ENCODE data around the gene CHSY1.

The CHSY1 gene

GRCh38 chr15:101266787-101267186, 14.9 kb upstream of the CHSY1 start:
- 95 to 97% methylated on average over 9 of the region's 9 CpGs for WGBS, 2 experiments (ENCODE audit: insufficient coverage in 2 of 2)

GRCh38 chr15:101266034-101266433, 14.2 kb upstream of the CHSY1 start:
- Histone ChIP-seq H3K36me3 (ENCODE audit: control insufficient read depth, insufficient read depth, low read length) (peaks cover 26% of the 10 kb centered on the region), H3K27ac (ENCODE audit: low read depth, low read length, severe bottlenecking) (no peak overlapping the region), H3K4me1 (ENCODE audit: control insufficient read depth, insufficient read depth, low read length, poor library complexity, severe bottlenecking) (peaks cover 6% of the 10 kb centered on the region), H3K9me3 (ENCODE audit: control insufficient read depth, low read length) (no peaks in the 10 kb centered on the region), H3K4me3 (ENCODE audit: extremely low read depth, insufficient read depth, low read length, poor library complexity, severe bottlenecking) (no peak overlapping the region)
- 86 to 90% methylated on average over 3 of the region's 3 CpGs for WGBS, 2 experiments (ENCODE audit: insufficient coverage in 2 of 2)

More at GRCh38 chr15:101266787-101267186, 14.9 kb upstream of the CHSY1 start:
- Histone ChIP-seq H3K4me3 (ENCODE audit: extremely low read depth, insufficient read depth, low read length, poor library complexity, severe bottlenecking) (no peak overlapping the region), H3K27ac (ENCODE audit: low read depth, low read length, severe bottlenecking) (no peak overlapping the region), H3K36me3 (ENCODE audit: control insufficient read depth, insufficient read depth, low read length) (peaks cover 34% of the 10 kb centered on the region), H3K9me3 (ENCODE audit: control insufficient read depth, low read length) (no peaks in the 10 kb centered on the region), H3K4me1 (ENCODE audit: control insufficient read depth, insufficient read depth, low read length, poor library complexity, severe bottlenecking) (peaks cover 6% of the 10 kb centered on the region)

GRCh38 chr15:101264911-101265641, 13.2 kb upstream of the CHSY1 start:
- WGBS, 2 experiments (ENCODE audit: insufficient coverage in 2 of 2) = 90 to 94% methylated on average over 16 of the region's 17 CpGs
- H3K36me3 ChIP-seq (ENCODE audit: control insufficient read depth, insufficient read depth, low read length) = peaks cover 17% of the 10 kb centered on the region
- H3K4me1 ChIP-seq (ENCODE audit: control insufficient read depth, insufficient read depth, low read length, poor library complexity, severe bottlenecking) = peaks cover 6% of the 10 kb centered on the region
- no peaks in the 10 kb centered on the region for H3K9me3 ChIP-seq (ENCODE audit: control insufficient read depth, low read length)
- no peak overlapping the region for H3K27ac ChIP-seq (ENCODE audit: low read depth, low read length, severe bottlenecking)
- H3K4me3 ChIP-seq (ENCODE audit: extremely low read depth, insufficient read depth, low read length, poor library complexity, severe bottlenecking) = no peak overlapping the region

GRCh38 chr15:101264011-101264410, 12.2 kb upstream of the CHSY1 start:
- WGBS, 2 experiments (ENCODE audit: insufficient coverage in 2 of 2) = 91 to 97% methylated on average over 4 of the region's 4 CpGs
- H3K9me3 ChIP-seq (ENCODE audit: control insufficient read depth, low read length) = no peaks in the 10 kb centered on the region
- H3K4me3 ChIP-seq (ENCODE audit: extremely low read depth, insufficient read depth, low read length, poor library complexity, severe bottlenecking) = no peak overlapping the region
- H3K27ac ChIP-seq (ENCODE audit: low read depth, low read length, severe bottlenecking) = no peak overlapping the region
- H3K4me1 ChIP-seq (ENCODE audit: control insufficient read depth, insufficient read depth, low read length, poor library complexity, severe bottlenecking) = peaks cover 6% of the 10 kb centered on the region
- H3K36me3 ChIP-seq (ENCODE audit: control insufficient read depth, insufficient read depth, low read length) = peaks cover 6% of the 10 kb centered on the region

GRCh38 chr15:101262551-101262950, 10.7 kb upstream of the CHSY1 start:
- WGBS, 2 experiments (ENCODE audit: insufficient coverage in 2 of 2) = 77 to 85% methylated on average over 2 to 3 of the region's 4 CpGs
- H3K9me3 ChIP-seq (ENCODE audit: control insufficient read depth, low read length) = no peaks in the 10 kb centered on the region
- H3K27ac ChIP-seq (ENCODE audit: low read depth, low read length, severe bottlenecking) = no peak overlapping the region
- H3K4me3 ChIP-seq (ENCODE audit: extremely low read depth, insufficient read depth, low read length, poor library complexity, severe bottlenecking) = no peak overlapping the region
- H3K4me1 ChIP-seq (ENCODE audit: control insufficient read depth, insufficient read depth, low read length, poor library complexity, severe bottlenecking) = peaks cover 6% of the 10 kb centered on the region
- no peaks in the 10 kb centered on the region for H3K36me3 ChIP-seq (ENCODE audit: control insufficient read depth, insufficient read depth, low read length)

GRCh38 chr15:101258238-101259144, 6.6 kb upstream of the CHSY1 start:
- Histone ChIP-seq H3K36me3 (ENCODE audit: control insufficient read depth, insufficient read depth, low read length) (no peaks in the 10 kb centered on the region), H3K9me3 (ENCODE audit: control insufficient read depth, low read length) (no peaks in the 10 kb centered on the region), H3K4me3 (ENCODE audit: extremely low read depth, insufficient read depth, low read length, poor library complexity, severe bottlenecking) (no peak overlapping the region), H3K27ac (ENCODE audit: low read depth, low read length, severe bottlenecking) (no peak overlapping the region), H3K4me1 (ENCODE audit: control insufficient read depth, insufficient read depth, low read length, poor library complexity, severe bottlenecking) (no peaks in the 10 kb centered on the region)
- WGBS, 2 experiments (ENCODE audit: insufficient coverage in 2 of 2) = 66 to 81% methylated on average over 5 of the region's 11 CpGs

GRCh38 chr15:101256757-101257156, 4.9 kb upstream of the CHSY1 start:
- WGBS, 2 experiments (ENCODE audit: insufficient coverage in 2 of 2) = 90 to 96% methylated on average over 4 to 6 of the region's 6 CpGs
- no peak overlapping the region for H3K4me3 ChIP-seq (ENCODE audit: extremely low read depth, insufficient read depth, low read length, poor library complexity, severe bottlenecking)
- H3K27ac ChIP-seq (ENCODE audit: low read depth, low read length, severe bottlenecking) = no peak overlapping the region
- no peaks in the 10 kb centered on the region for H3K9me3 ChIP-seq (ENCODE audit: control insufficient read depth, low read length)
- no peaks in the 10 kb centered on the region for H3K36me3 ChIP-seq (ENCODE audit: control insufficient read depth, insufficient read depth, low read length)
- no peaks in the 10 kb centered on the region for H3K4me1 ChIP-seq (ENCODE audit: control insufficient read depth, insufficient read depth, low read length, poor library complexity, severe bottlenecking)

- no peaks in the 10 kb centered on the region for H3K9me3 ChIP-seq (ENCODE audit: control insufficient read depth, low read length)
- H3K36me3 ChIP-seq (ENCODE audit: control insufficient read depth, insufficient read depth, low read length) = no peaks in the 10 kb centered on the region
- H3K4me1 ChIP-seq (ENCODE audit: control insufficient read depth, insufficient read depth, low read length, poor library complexity, severe bottlenecking) = no peaks in the 10 kb centered on the region
- no peak overlapping the region for H3K4me3 ChIP-seq (ENCODE audit: extremely low read depth, insufficient read depth, low read length, poor library complexity, severe bottlenecking)
- WGBS, 2 experiments (ENCODE audit: insufficient coverage in 2 of 2) = 69 to 73% methylated on average over 7 of the region's 8 CpGs
- no peak overlapping the region for H3K27ac ChIP-seq (ENCODE audit: low read depth, low read length, severe bottlenecking)
Measured at GRCh38 chr15:101255615-101256241, 3.9 kb upstream of the CHSY1 start.

- Histone ChIP-seq H3K9me3 (ENCODE audit: control insufficient read depth, low read length) (no peaks in the 10 kb centered on the region), H3K27ac (ENCODE audit: low read depth, low read length, severe bottlenecking) (no peak overlapping the region), H3K36me3 (ENCODE audit: control insufficient read depth, insufficient read depth, low read length) (no peaks in the 10 kb centered on the region), H3K4me3 (ENCODE audit: extremely low read depth, insufficient read depth, low read length, poor library complexity, severe bottlenecking) (no peak overlapping the region), H3K4me1 (ENCODE audit: control insufficient read depth, insufficient read depth, low read length, poor library complexity, severe bottlenecking) (no peaks in the 10 kb centered on the region)
- 88 to 93% methylated on average over 4 of the region's 5 CpGs for WGBS, 2 experiments (ENCODE audit: insufficient coverage in 2 of 2)
Measured at GRCh38 chr15:101255051-101255395, 3.2 kb upstream of the CHSY1 start.

- Histone ChIP-seq H3K4me3 (ENCODE audit: extremely low read depth, insufficient read depth, low read length, poor library complexity, severe bottlenecking) (no peak overlapping the region), H3K27ac (ENCODE audit: low read depth, low read length, severe bottlenecking) (no peak overlapping the region), H3K36me3 (ENCODE audit: control insufficient read depth, insufficient read depth, low read length) (peaks cover 4% of the 10 kb centered on the region), H3K4me1 (ENCODE audit: control insufficient read depth, insufficient read depth, low read length, poor library complexity, severe bottlenecking) (peaks cover 4% of the 10 kb centered on the region), H3K9me3 (ENCODE audit: control insufficient read depth, low read length) (no peaks in the 10 kb centered on the region)
- WGBS, 2 experiments (ENCODE audit: insufficient coverage in 2 of 2) = 87 to 94% methylated on average over 9 to 10 of the region's 11 CpGs
Measured at GRCh38 chr15:101254157-101255050, 2.6 kb upstream of the CHSY1 start.

All from mesodermal cell (in vitro differentiated cells).